WTC11 (cell line): ENCODE data around the gene CAPN11. TPM values are rescaled to one million over a fixed set of nuclear protein-coding genes. Genes with fewer than 3 reads are reported as not detected.

ENCODE experiments used
- ATAC-seq: fragments of 200-7000 bp; cut with Tn5 transposase; 2 replicates; pipeline ENCODE4 v1.10.0; 2021; ENCODE audit warnings: mild to moderate bottlenecking, moderate library complexity
- CTCF ChIA-PET: fragments of 300-600 bp; sonication (Branson Sonifier 250); formaldehyde crosslinking; loops from one replicate; lab custom pipeline; 2021; ENCODE audit warnings: antibody characterized with exemption; lab: Charles Lee
- POLR2A ChIA-PET: fragments of 350-600 bp; sonication (Branson Sonifier 250); formaldehyde crosslinking; loops from one replicate; lab custom pipeline; 2021; ENCODE audit warnings: antibody characterized with exemption; lab: Charles Lee
- DNase-seq: peaks from one replicate; pipeline ENCODE4 v3.0.0; 2021; ENCODE audit warnings: low spot score
- H3K27ac Mint-ChIP-seq: 2 replicates; pipeline ENCODE4 v1.8.0; 2021; ENCODE audit warnings: mixed read lengths
- H3K27me3 Mint-ChIP-seq: 2 replicates; pipeline ENCODE4 v1.8.0; 2021; ENCODE audit warnings: low read depth, mild to moderate bottlenecking, moderate library complexity, mixed read lengths
- H3K36me3 Mint-ChIP-seq: 2 replicates; pipeline ENCODE4 v1.8.0; 2021; ENCODE audit warnings: mixed read lengths
- H3K4me1 Mint-ChIP-seq: 2 replicates; pipeline ENCODE4 v1.8.0; 2022; ENCODE audit warnings: mixed read lengths
- H3K4me3 Mint-ChIP-seq: 2 replicates; pipeline ENCODE4 v1.8.0; 2021; ENCODE audit warnings: mild to moderate bottlenecking, moderate library complexity, mixed read lengths
- H3K9me3 Mint-ChIP-seq: 2 replicates; pipeline ENCODE4 v1.8.0; 2021; ENCODE audit warnings: mixed read lengths
- ELF4 ChIP-seq: sonication (generic); formaldehyde crosslinking; IDR thresholded peaks from 2 replicates; pipeline ENCODE4 v1.8.1; 2022; ENCODE audit warnings: low read depth, mild to moderate bottlenecking, moderate library complexity, missing genetic modification reagents
- ESRRA ChIP-seq: sonication (generic); formaldehyde crosslinking; IDR thresholded peaks from 2 replicates; pipeline ENCODE4 v1.8.1; 2022; ENCODE audit warnings: mild to moderate bottlenecking, missing genetic modification reagents, borderline replicate concordance
- GRHL2 ChIP-seq: fragments of 250-450 bp; sonication (Bioruptor Pico); IDR thresholded peaks from 2 replicates; pipeline ENCODE4 v1.8.0; 2022; ENCODE audit warnings: mild to moderate bottlenecking, moderate library complexity; ENCODE audit not compliant: insufficient replicate concordance, severe bottlenecking
- HMGA2 ChIP-seq: fragments of 250-450 bp; sonication (Bioruptor Pico); IDR thresholded peaks from 2 replicates; pipeline ENCODE4 v1.4.0; 2021; ENCODE audit warnings: mild to moderate bottlenecking, moderate library complexity
- IRF2 ChIP-seq: sonication (generic); formaldehyde crosslinking; IDR thresholded peaks from 2 replicates; pipeline ENCODE4 v1.8.0; 2022; ENCODE audit warnings: low read depth, missing genetic modification reagents, borderline replicate concordance
- JAZF1 ChIP-seq: fragments of 250-450 bp; sonication (Bioruptor Pico); IDR thresholded peaks from 2 replicates; pipeline ENCODE4 v1.9.0; 2021; ENCODE audit warnings: moderate library complexity, mild to moderate bottlenecking, inconsistent platforms
- NR1H2 ChIP-seq: sonication (generic); formaldehyde crosslinking; IDR thresholded peaks from 2 replicates; pipeline ENCODE4 v1.9.0; 2021; ENCODE audit warnings: mild to moderate bottlenecking, moderate library complexity, missing genetic modification reagents
- NR2C2 ChIP-seq: sonication (generic); formaldehyde crosslinking; IDR thresholded peaks from 2 replicates; pipeline ENCODE4 v1.8.0; 2022; ENCODE audit warnings: mild to moderate bottlenecking, missing genetic modification reagents
- NR3C1 ChIP-seq: sonication (generic); formaldehyde crosslinking; conservative IDR thresholded peaks from 2 replicates; pipeline ENCODE4 v1.8.1; 2023; ENCODE audit warnings: low read depth, mild to moderate bottlenecking, missing genetic modification reagents
- RORB ChIP-seq: fragments of 250-450 bp; sonication (Bioruptor Pico); IDR thresholded peaks from 2 replicates; pipeline ENCODE4 v1.9.0; 2021; ENCODE audit warnings: mild to moderate bottlenecking
- SMAD4 ChIP-seq: sonication (generic); formaldehyde crosslinking; IDR thresholded peaks from 2 replicates; pipeline ENCODE4 v1.8.0; 2022; ENCODE audit warnings: mild to moderate bottlenecking, missing genetic modification reagents
- SOX15 ChIP-seq: fragments of 250-450 bp; sonication (Bioruptor Pico); IDR thresholded peaks from 2 replicates; pipeline ENCODE4 v1.9.0; 2021; ENCODE audit warnings: mild to moderate bottlenecking
- TCF7 ChIP-seq: sonication (generic); formaldehyde crosslinking; IDR thresholded peaks from 2 replicates; pipeline ENCODE4 v1.8.0; 2022; ENCODE audit warnings: mild to moderate bottlenecking, low read depth, missing genetic modification reagents, moderate library complexity
- ZNF232 ChIP-seq: sonication (generic); formaldehyde crosslinking; IDR thresholded peaks from 2 replicates; pipeline ENCODE4 v1.8.0; 2022; ENCODE audit warnings: mild to moderate bottlenecking, missing genetic modification reagents
- ZNF423 ChIP-seq: fragments of 250-450 bp; sonication (Bioruptor Pico); IDR thresholded peaks from 2 replicates; pipeline ENCODE4 v2.1.2; 2022; ENCODE audit warnings: mild to moderate bottlenecking, moderate library complexity
- total RNA-seq: library from RNA; stranded (reverse); gene quantifications from 3 replicates; pipeline ENCODE4 v1.2.3, GENCODE V29; 2021
- TF ChIP-seq, protein P1 (sequence below): sonication (generic); formaldehyde crosslinking; IDR thresholded peaks from 2 replicates; pipeline ENCODE4 v1.8.1; 2022; ENCODE audit warnings: mild to moderate bottlenecking, missing genetic modification reagents, moderate library complexity, borderline replicate concordance
- TF ChIP-seq, protein P2 (sequence below): sonication (generic); formaldehyde crosslinking; IDR thresholded peaks from 2 replicates; pipeline ENCODE4 v1.8.1; 2023; ENCODE audit warnings: mild to moderate bottlenecking, missing genetic modification reagents
- TF ChIP-seq, protein P3 (sequence below): sonication (generic); formaldehyde crosslinking; IDR thresholded peaks from 2 replicates; pipeline ENCODE4 v1.8.1; 2023; ENCODE audit warnings: mild to moderate bottlenecking, missing genetic modification reagents, borderline replicate concordance
- TF ChIP-seq, protein P4 (sequence below): fragments of 200-600 bp; IDR thresholded peaks from 2 replicates; pipeline ENCODE4 v1.8.0; 2022; ENCODE audit warnings: antibody characterized with exemption
- TF ChIP-seq, protein P5 (sequence below): sonication (generic); formaldehyde crosslinking; IDR thresholded peaks from 2 replicates; pipeline ENCODE4 v1.8.0; 2023; ENCODE audit warnings: mild to moderate bottlenecking, missing genetic modification reagents
- TF ChIP-seq, protein P6 (sequence below): fragments of 250-450 bp; sonication (Bioruptor Pico); IDR thresholded peaks from 2 replicates; pipeline ENCODE4 v1.9.0; 2021; ENCODE audit warnings: moderate library complexity, mild to moderate bottlenecking, inconsistent platforms, borderline replicate concordance

Gene CAPN11
- total RNA-seq, 1 experiment from 2014 or later = 2.3 TPM

DNA sequence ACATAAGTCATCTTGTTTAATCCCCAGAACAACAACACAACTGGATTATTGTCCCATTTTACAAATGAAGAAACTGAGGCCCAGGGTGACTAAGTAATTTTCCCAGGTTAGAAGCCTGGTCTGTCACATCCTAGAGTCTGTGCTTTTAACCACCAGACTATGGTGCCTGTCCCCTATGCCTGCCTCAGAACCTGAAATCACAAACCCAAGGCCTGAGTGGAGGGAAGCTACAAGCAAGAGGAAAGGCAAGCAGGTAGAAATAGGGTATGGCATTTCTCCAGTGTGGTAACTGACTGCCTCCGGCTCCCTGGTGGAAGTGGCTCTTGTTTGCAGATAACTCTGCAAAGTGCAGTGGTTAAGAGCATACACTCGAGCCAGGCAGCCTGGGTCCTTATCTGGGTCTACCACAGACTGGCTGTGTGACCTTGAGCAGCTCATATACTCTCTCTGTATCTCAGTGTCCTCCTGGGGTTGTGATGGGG, 28.7 kb upstream of the CAPN11 start (continued):
- TF ChIP-seq TCF7 = no peak
- TF ChIP-seq NR3C1 = no peak
- TF ChIP-seq IRF2 (CRISPR knock-in tag) = no peak
- TF ChIP-seq, protein P1, sequence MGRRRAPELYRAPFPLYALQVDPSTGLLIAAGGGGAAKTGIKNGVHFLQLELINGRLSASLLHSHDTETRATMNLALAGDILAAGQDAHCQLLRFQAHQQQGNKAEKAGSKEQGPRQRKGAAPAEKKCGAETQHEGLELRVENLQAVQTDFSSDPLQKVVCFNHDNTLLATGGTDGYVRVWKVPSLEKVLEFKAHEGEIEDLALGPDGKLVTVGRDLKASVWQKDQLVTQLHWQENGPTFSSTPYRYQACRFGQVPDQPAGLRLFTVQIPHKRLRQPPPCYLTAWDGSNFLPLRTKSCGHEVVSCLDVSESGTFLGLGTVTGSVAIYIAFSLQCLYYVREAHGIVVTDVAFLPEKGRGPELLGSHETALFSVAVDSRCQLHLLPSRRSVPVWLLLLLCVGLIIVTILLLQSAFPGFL (CRISPR knock-in tag) = no peak
- TF ChIP-seq, protein P2, sequence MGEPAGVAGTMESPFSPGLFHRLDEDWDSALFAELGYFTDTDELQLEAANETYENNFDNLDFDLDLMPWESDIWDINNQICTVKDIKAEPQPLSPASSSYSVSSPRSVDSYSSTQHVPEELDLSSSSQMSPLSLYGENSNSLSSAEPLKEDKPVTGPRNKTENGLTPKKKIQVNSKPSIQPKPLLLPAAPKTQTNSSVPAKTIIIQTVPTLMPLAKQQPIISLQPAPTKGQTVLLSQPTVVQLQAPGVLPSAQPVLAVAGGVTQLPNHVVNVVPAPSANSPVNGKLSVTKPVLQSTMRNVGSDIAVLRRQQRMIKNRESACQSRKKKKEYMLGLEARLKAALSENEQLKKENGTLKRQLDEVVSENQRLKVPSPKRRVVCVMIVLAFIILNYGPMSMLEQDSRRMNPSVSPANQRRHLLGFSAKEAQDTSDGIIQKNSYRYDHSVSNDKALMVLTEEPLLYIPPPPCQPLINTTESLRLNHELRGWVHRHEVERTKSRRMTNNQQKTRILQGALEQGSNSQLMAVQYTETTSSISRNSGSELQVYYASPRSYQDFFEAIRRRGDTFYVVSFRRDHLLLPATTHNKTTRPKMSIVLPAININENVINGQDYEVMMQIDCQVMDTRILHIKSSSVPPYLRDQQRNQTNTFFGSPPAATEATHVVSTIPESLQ (CRISPR knock-in tag) = no peak
- no peak for TF ChIP-seq JAZF1 (CRISPR knock-in tag)
- TF ChIP-seq ZNF423 (CRISPR knock-in tag) = no peak
- TF ChIP-seq SMAD4 (CRISPR knock-in tag) = no peak
- no peak for TF ChIP-seq NR1H2
- TF ChIP-seq HMGA2 (CRISPR knock-in tag) = no peak
- TF ChIP-seq, all 79 proteins: peak for 0

DNA sequence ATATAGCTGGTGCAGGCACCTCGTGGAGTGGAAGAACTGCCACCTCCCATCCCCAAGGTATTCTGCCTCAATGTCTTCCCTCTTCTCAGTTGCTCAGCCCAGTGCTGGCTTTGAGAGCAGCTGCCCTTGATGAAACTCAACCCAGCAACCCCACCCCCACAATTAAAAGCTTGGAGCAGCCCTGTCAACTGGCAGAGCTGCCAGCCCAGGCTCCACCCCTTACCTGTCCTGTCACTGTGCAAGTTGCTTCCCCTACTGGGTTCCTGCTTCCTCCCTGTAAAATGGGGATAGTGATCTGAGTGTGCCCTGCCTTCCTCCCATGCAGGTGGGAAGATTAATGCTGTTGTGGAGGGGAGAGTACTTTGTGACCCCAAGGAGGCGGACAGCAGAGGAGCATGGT, 26.7 kb upstream of the CAPN11 start:
- CTCF ChIA-PET = interaction anchor here (0.6 to 1.7 kb wide), 6 partner anchors 20 to 123 kb away, joined by 3 to 5 read pairs (median 4); no protein-coding TSS in a partner anchor
- Mint-ChIP-seq H3K27me3 (no peaks in the 10 kb centered on the region; the same call in 1 of the 2 replicates), H3K4me1 (peaks cover 49% of the 10 kb centered on the region), H3K9me3 (no peaks in the 10 kb centered on the region), H3K27ac (peak overlapping the region; percentile 8), H3K4me3 (no peak overlapping the region), H3K36me3 (peaks cover 14% of the 10 kb centered on the region)
- DNase-seq = peak; percentile 44
- TF ChIP-seq ESRRA (CRISPR knock-in tag) = no peak
- TF ChIP-seq SOX15 (CRISPR knock-in tag) = no peak
- TF ChIP-seq, protein P3, sequence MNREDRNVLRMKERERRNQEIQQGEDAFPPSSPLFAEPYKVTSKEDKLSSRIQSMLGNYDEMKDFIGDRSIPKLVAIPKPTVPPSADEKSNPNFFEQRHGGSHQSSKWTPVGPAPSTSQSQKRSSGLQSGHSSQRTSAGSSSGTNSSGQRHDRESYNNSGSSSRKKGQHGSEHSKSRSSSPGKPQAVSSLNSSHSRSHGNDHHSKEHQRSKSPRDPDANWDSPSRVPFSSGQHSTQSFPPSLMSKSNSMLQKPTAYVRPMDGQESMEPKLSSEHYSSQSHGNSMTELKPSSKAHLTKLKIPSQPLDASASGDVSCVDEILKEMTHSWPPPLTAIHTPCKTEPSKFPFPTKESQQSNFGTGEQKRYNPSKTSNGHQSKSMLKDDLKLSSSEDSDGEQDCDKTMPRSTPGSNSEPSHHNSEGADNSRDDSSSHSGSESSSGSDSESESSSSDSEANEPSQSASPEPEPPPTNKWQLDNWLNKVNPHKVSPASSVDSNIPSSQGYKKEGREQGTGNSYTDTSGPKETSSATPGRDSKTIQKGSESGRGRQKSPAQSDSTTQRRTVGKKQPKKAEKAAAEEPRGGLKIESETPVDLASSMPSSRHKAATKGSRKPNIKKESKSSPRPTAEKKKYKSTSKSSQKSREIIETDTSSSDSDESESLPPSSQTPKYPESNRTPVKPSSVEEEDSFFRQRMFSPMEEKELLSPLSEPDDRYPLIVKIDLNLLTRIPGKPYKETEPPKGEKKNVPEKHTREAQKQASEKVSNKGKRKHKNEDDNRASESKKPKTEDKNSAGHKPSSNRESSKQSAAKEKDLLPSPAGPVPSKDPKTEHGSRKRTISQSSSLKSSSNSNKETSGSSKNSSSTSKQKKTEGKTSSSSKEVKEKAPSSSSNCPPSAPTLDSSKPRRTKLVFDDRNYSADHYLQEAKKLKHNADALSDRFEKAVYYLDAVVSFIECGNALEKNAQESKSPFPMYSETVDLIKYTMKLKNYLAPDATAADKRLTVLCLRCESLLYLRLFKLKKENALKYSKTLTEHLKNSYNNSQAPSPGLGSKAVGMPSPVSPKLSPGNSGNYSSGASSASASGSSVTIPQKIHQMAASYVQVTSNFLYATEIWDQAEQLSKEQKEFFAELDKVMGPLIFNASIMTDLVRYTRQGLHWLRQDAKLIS (CRISPR knock-in tag) = no peak
- no peak for TF ChIP-seq GRHL2 (CRISPR knock-in tag)
- TF ChIP-seq NR2C2 (CRISPR knock-in tag) = no peak
- no peak for TF ChIP-seq RORB (CRISPR knock-in tag)
- TF ChIP-seq ZNF232 (CRISPR knock-in tag) = no peak
- TF ChIP-seq ELF4 = no peak
- POLR2A ChIA-PET = interaction anchor here (0.6 to 1.1 kb wide), 2 partner anchors 10 to 813 kb away, joined by 3 read pairs; no protein-coding TSS in a partner anchor
- peak; percentile 7 for ATAC-seq

DNA sequence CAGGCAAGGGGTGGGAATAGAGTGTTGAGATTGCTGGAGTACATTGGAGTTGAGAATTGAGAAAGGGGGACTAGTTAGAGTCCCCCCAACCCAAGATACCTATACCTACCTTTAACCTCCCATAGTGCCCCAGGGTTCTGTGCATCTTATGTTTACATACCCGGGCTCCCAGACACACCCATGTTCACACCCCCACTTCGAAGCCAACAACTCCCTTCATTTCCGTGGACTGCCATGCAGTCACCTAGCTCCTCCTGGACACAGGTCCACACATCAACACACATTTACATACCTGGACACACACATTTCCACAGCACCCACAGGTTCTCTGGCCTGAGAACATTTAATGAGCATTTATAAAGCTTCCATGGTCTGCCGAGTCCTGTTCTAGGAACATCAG, 26.1 kb upstream of the CAPN11 start:
- DNase-seq (no peak), ATAC-seq (no peak)
- ChIA-PET POLR2A (interaction anchor here (1.1 kb wide), 1 partner anchor 10 kb away, joined by 3 read pairs; no protein-coding TSS in a partner anchor), CTCF (interaction anchor here (0.6 to 1.7 kb wide), 7 partner anchors 18 to 122 kb away, joined by 3 to 5 read pairs (median 4); no protein-coding TSS in a partner anchor)
- H3K27ac Mint-ChIP-seq = peak overlapping the region; percentile 55; the same call in 1 of the 2 replicates
- peaks cover 49% of the 10 kb centered on the region for H3K4me1 Mint-ChIP-seq
- no peak overlapping the region for H3K4me3 Mint-ChIP-seq
- H3K27me3 Mint-ChIP-seq = no peaks in the 10 kb centered on the region; the same call in 1 of the 2 replicates
- H3K36me3 Mint-ChIP-seq = peaks cover 20% of the 10 kb centered on the region
- H3K9me3 Mint-ChIP-seq = no peaks in the 10 kb centered on the region
- TF ChIP-seq, protein P4, sequence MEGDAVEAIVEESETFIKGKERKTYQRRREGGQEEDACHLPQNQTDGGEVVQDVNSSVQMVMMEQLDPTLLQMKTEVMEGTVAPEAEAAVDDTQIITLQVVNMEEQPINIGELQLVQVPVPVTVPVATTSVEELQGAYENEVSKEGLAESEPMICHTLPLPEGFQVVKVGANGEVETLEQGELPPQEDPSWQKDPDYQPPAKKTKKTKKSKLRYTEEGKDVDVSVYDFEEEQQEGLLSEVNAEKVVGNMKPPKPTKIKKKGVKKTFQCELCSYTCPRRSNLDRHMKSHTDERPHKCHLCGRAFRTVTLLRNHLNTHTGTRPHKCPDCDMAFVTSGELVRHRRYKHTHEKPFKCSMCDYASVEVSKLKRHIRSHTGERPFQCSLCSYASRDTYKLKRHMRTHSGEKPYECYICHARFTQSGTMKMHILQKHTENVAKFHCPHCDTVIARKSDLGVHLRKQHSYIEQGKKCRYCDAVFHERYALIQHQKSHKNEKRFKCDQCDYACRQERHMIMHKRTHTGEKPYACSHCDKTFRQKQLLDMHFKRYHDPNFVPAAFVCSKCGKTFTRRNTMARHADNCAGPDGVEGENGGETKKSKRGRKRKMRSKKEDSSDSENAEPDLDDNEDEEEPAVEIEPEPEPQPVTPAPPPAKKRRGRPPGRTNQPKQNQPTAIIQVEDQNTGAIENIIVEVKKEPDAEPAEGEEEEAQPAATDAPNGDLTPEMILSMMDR = no peak
- TF ChIP-seq, protein P5, sequence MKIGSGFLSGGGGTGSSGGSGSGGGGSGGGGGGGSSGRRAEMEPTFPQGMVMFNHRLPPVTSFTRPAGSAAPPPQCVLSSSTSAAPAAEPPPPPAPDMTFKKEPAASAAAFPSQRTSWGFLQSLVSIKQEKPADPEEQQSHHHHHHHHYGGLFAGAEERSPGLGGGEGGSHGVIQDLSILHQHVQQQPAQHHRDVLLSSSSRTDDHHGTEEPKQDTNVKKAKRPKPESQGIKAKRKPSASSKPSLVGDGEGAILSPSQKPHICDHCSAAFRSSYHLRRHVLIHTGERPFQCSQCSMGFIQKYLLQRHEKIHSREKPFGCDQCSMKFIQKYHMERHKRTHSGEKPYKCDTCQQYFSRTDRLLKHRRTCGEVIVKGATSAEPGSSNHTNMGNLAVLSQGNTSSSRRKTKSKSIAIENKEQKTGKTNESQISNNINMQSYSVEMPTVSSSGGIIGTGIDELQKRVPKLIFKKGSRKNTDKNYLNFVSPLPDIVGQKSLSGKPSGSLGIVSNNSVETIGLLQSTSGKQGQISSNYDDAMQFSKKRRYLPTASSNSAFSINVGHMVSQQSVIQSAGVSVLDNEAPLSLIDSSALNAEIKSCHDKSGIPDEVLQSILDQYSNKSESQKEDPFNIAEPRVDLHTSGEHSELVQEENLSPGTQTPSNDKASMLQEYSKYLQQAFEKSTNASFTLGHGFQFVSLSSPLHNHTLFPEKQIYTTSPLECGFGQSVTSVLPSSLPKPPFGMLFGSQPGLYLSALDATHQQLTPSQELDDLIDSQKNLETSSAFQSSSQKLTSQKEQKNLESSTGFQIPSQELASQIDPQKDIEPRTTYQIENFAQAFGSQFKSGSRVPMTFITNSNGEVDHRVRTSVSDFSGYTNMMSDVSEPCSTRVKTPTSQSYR (CRISPR knock-in tag) = no peak
- TF ChIP-seq, protein P6, sequence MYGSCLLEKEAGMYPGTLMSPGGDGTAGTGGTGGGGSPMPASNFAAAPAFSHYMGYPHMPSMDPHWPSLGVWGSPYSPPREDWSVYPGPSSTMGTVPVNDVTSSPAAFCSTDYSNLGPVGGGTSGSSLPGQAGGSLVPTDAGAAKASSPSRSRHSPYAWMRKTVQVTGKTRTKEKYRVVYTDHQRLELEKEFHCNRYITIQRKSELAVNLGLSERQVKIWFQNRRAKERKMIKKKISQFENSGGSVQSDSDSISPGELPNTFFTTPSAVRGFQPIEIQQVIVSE (CRISPR knock-in tag) = no peak
- TF ChIP-seq JAZF1 (CRISPR knock-in tag) = no peak
